K562 (cell line): ENCODE measurements around the gene KRTAP4-8.
"Not testable (repeated sequence)": the region's sequence is repeated elsewhere in the genome, so short reads cannot be mapped to it uniquely, and the experiment has no call there.

Source experiments
- BHLHE40 ChIP-seq: IDR thresholded peaks from 2 replicates; pipeline ENCODE4 v1.6.1; 2011; ENCODE audit warnings: low read length, improper control_type of control experiment
- CTCF ChIP-seq, 3 experiments: IDR thresholded peaks in 2 of 3; conservative IDR thresholded peaks in 1 of 3; 2 replicates each; pipeline ENCODE4 v1.5.1; 2011 to 2012; ENCODE audit warnings: low read length in 3 of 3, mild to moderate bottlenecking in 3 of 3, control low read depth in 2 of 3, improper control_type of control experiment in 1 of 3, inconsistent platforms in 1 of 3, low read depth in 1 of 3, mixed read lengths in 1 of 3, moderate library complexity in 1 of 3; ENCODE audit not compliant: insufficient read depth in 2 of 3
- FOXK2 ChIP-seq, 2 experiments: fragments of 450-650 bp; IDR thresholded peaks in 1 of 2; conservative IDR thresholded peaks in 1 of 2; 2 replicates each; pipeline ENCODE4 v1.6.1; 2016; ENCODE audit warnings: low read depth in 2 of 2, mild to moderate bottlenecking in 1 of 2
- NFYB ChIP-seq: IDR thresholded peaks from 2 replicates; pipeline ENCODE4 v1.6.1; 2011; ENCODE audit warnings: mild to moderate bottlenecking, moderate library complexity; ENCODE audit not compliant: insufficient read length; ENCODE audit errors: extremely low read depth
- PHF21A ChIP-seq: fragments of 450-650 bp; IDR thresholded peaks from 2 replicates; pipeline ENCODE4 v1.6.1; 2017; ENCODE audit warnings: low read depth, borderline replicate concordance
- POLR2A ChIP-seq: fragments of 450-650 bp; conservative IDR thresholded peaks from 2 replicates; pipeline ENCODE4 v1.6.1; 2016
- RB1 ChIP-seq: fragments of 450-650 bp; IDR thresholded peaks from 2 replicates; pipeline ENCODE4 v1.6.1; 2017; ENCODE audit warnings: low read depth, mild to moderate bottlenecking
- SIN3A ChIP-seq, 2 experiments: fragments of 150-350 bp in 1 of 2; IDR thresholded peaks; 2 replicates each; pipeline ENCODE4 v1.6.1; 2011 to 2016; ENCODE audit warnings: borderline replicate concordance in 2 of 2, low read depth in 2 of 2, low read length in 2 of 2, mild to moderate bottlenecking in 2 of 2, moderate library complexity in 2 of 2; ENCODE audit not compliant: control insufficient read depth in 1 of 2
- ZBTB17 ChIP-seq: fragments of 450-650 bp; formaldehyde crosslinking; IDR thresholded peaks from 2 replicates; pipeline ENCODE4 v1.4.0; 2020; ENCODE audit warnings: mild to moderate bottlenecking

- TF ChIP-seq PHF21A; RB1; SIN3A (IDR thresholded peaks at IDR 0.05; ENCODE audit: borderline replicate concordance in 2 of 2, control insufficient read depth in 1 of 2, low read depth in 2 of 2, low read length in 2 of 2); POLR2A; FOXK2 (conservative IDR thresholded peaks at IDR 0.05 in 1 of 2, IDR thresholded peaks at IDR 0.05 in 1 of 2; ENCODE audit: low read depth in 2 of 2); CTCF (IDR thresholded peaks at IDR 0.05 in 2 of 3, conservative IDR thresholded peaks at IDR 0.05 in 1 of 3; ENCODE audit: insufficient read depth in 2 of 3, low read depth in 1 of 3, low read length in 3 of 3); BHLHE40; ZBTB17 (CRISPR knock-in tag); NFYB: not testable (repeated sequence)
These were observed 25.5 kb upstream of the KRTAP4-8 start for GRCh38 chr17:41123292-41123990.
